Measurements from ENCODE around the gene BPNT1.
"Not testable (repeated sequence)": the region's sequence is repeated elsewhere in the genome, so short reads cannot be mapped to it uniquely, and the experiment has no call there.

GRCh38 chr1:220037810-220038209 is 51.8 kb downstream of the BPNT1 start:
- not testable (repeated sequence) for TF ChIP-seq CTCF (IDR thresholded peaks at IDR 0.05; ENCODE audit: low read depth, low read length, poor library complexity, severe bottlenecking); EZH2phosphoT487 (IDR thresholded peaks at IDR 0.05; ENCODE audit: borderline replicate concordance, low read length)
